ENCODE results near the gene TXLNG. TPM values are rescaled to one million over a fixed set of nuclear protein-coding genes. Genes with fewer than 3 reads are reported as not detected.

The TXLNG gene
- 11.1 TPM for total RNA-seq

DNA sequence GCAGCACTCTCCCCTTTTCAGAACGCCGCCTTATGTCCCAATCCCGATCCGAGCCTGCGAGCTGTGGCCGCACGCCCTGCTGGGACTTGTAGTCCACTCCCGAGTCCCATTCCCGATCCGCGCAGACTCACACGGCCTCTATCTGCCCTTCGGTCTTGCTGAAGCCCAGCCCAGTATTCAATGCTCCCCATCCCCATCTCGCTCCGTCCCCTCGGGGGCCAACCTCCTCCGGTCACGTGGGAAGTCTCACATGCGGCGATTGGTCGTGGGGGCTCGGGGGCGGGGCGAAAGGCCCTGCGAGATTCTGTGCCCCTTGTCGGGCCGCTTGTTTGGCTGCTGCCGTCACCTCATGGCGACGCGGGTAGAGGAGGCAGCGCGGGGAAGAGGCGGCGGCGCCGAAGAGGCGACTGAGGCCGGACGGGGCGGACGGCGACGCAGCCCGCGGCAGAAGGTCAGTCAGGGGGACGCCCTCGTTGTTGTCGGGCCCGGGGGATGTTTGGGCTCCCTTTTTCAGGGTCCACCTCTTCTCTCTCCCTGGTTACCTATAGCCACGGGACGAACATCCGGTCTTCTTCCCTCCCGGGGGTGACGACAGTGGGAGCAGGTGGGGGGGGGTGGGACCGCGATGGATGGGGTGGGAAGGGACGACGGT lies at the start of gene TXLNG:
Gene TXLNG, plus strand, starts transcription at position 328 of the 652 bp plus-strand sequence. Its CDS starts 22 bp downstream, at position 350.

DNA sequence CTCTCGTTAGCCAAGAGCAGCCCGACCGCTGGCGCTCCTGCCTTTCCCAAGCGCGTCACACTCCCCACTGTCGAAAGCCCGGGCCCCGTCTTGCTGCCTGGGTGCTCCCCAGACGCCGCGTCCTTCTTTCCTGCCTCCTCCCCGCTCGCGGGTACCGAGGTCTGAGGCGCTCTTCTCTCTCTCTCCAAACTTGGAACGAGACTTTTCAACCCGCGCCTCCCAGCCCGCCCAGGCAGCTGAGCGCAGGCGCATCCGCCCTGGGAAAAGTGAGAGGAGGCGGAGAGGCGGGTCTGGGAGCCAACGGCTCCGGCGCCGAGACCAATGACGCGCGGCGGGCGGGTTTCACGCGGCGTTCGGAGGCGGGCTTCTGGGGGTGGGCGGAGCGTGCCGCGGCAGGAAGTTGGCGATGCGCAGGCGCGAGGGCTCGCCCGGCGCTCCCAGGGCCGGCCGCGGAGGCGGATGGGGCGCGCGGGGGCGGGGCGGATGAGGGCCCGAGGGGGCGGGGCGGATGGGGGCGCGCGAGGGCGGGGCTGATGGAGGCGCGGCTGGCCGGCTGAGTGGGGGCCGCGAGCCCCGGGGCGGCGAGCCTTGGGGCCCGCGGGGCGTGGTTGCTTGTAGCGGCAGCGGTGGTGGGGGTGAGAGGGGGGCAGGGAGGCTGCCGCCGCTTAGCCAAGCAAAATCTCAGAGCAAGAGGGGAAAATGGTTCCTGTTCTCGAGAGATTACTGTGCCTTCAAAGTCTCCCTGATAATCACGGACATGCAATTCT lies 84.0 kb downstream of the TXLNG start, which contains the start of gene RBBP7:
Gene RBBP7, minus strand, starts transcription at position 268 of the 767 bp plus-strand sequence. CDS start 309 bp downstream, outside the sequence.

Small RNAs within 50 kb of the gene (small RNA-seq; reads per million reads assigned to genes)
- not detected for gene RNU4-6P
- not detected for gene RNU7-56P
- gene RPL12P49: not detected

Other genes with a start within 250 kb of the TXLNG start
- not detected for gene S100G, start 136.3 kb upstream of the TXLNG start, total RNA-seq
- gene CTPS2, start 73.8 kb upstream of the TXLNG start, total RNA-seq: 22.4 TPM
- gene SYAP1, start 66.9 kb upstream of the TXLNG start, total RNA-seq: 30.2 TPM
- gene RBBP7, start 83.9 kb downstream of the TXLNG start, total RNA-seq: 99.7 TPM
- 26.3 TPM for gene REPS2, start 160.2 kb downstream of the TXLNG start, total RNA-seq

Measured in diencephalon (tissue), 1 donor.